Lung (tissue), 12 donors: ENCODE measurements around the gene AADACL4. TPM values are rescaled to one million over a fixed set of nuclear protein-coding genes. Genes with fewer than 3 reads are reported as not detected.

Experiments
- ATAC-seq: fragments of 200-7000 bp; cut with Tn5 transposase; one replicate; pipeline ENCODE4 v1.9.1; 2020; ENCODE audit warnings: moderate number of reproducible peaks; ENCODE audit not compliant: insufficient read depth, low FRiP score
- DNase-seq, 3 donors: peaks; one replicate each; pipeline ENCODE4 v3.0.0-alpha.2; 2013 to 2017
- H3K27ac ChIP-seq, 2 donors: one replicate each; pipeline ENCODE4 v1.5.1; 2013; ENCODE audit warnings: mild to moderate bottlenecking in 2 of 2, moderate library complexity in 2 of 2, control low read depth in 1 of 2, inconsistent platforms in 1 of 2, low read depth in 1 of 2, low read length in 1 of 2
- H3K27me3 ChIP-seq, 3 donors: one replicate each; pipeline ENCODE4 v1.5.1; 2013; ENCODE audit warnings: low read length in 2 of 3; ENCODE audit not compliant: control insufficient read depth in 3 of 3, insufficient read depth in 3 of 3
- H3K36me3 ChIP-seq, 4 donors: one replicate each; pipeline ENCODE4 v1.5.1; 2013; ENCODE audit warnings: low read length in 4 of 4, mild to moderate bottlenecking in 1 of 4, moderate library complexity in 1 of 4; ENCODE audit not compliant: control insufficient read depth in 4 of 4, insufficient read depth in 4 of 4
- H3K4me1 ChIP-seq, 5 donors: one replicate each; pipeline ENCODE4 v1.5.1; 2013; ENCODE audit warnings: low read length in 5 of 5, mild to moderate bottlenecking in 2 of 5, moderate library complexity in 1 of 5; ENCODE audit not compliant: control insufficient read depth in 5 of 5, insufficient read depth in 5 of 5
- H3K4me3 ChIP-seq: one replicate; pipeline ENCODE4 v1.5.1; 2013; ENCODE audit warnings: mild to moderate bottlenecking, control low read depth, moderate library complexity
- H3K9ac ChIP-seq, 2 donors: one replicate each; pipeline ENCODE4 v1.5.1; 2013; ENCODE audit warnings: low read length in 2 of 2, control low read depth in 1 of 2; ENCODE audit not compliant: insufficient read depth in 1 of 2
- H3K9me3 ChIP-seq, 4 donors: one replicate each; pipeline ENCODE4 v1.5.1; 2013; ENCODE audit warnings: low read length in 3 of 4, mild to moderate bottlenecking in 1 of 4, moderate library complexity in 1 of 4; ENCODE audit not compliant: control insufficient read depth in 4 of 4, insufficient read depth in 3 of 4
- WGBS, 2 donors: extraction: QIAGEN DNeasy Blood & Tissue Kit; methylation state at CpG; one replicate each; pipeline ENCODE4 v1.1.7; 2013; 5-methylcytosine and 5-hydroxymethylcytosine counted together
- polyA plus RNA-seq, 2 donors: library from polyadenylated mRNA; stranded (reverse); fragments of 200-250 nt; gene quantifications; one replicate each; pipeline ENCODE4 v1.2.1, GENCODE V29; 2013
- total RNA-seq, 2 donors: library from RNA; depleted of rRNA in 1 of 2; stranded (reverse); fragments of >200 nt in 1 of 2; gene quantifications; one replicate each; pipeline ENCODE4 v1.2.1, GENCODE V29; 2014 to 2021
- TF ChIP-seq, protein P1 (sequence below): IDR thresholded peaks from 2 replicates; pipeline ENCODE4 v1.5.1; 2012; ENCODE audit warnings: mild to moderate bottlenecking; ENCODE audit errors: control extremely low read depth, extremely low read depth
- donor health status: control.
- donor health status: control.
- donor health status: Bipolar disorder and iron deficiency.
- donor health status: healthy.
- donor health status: DM: yes; HTN: yes; CAD: no.

Gene AADACL4
- total and polyA plus RNA-seq, 4 donors: not detected

DNA sequence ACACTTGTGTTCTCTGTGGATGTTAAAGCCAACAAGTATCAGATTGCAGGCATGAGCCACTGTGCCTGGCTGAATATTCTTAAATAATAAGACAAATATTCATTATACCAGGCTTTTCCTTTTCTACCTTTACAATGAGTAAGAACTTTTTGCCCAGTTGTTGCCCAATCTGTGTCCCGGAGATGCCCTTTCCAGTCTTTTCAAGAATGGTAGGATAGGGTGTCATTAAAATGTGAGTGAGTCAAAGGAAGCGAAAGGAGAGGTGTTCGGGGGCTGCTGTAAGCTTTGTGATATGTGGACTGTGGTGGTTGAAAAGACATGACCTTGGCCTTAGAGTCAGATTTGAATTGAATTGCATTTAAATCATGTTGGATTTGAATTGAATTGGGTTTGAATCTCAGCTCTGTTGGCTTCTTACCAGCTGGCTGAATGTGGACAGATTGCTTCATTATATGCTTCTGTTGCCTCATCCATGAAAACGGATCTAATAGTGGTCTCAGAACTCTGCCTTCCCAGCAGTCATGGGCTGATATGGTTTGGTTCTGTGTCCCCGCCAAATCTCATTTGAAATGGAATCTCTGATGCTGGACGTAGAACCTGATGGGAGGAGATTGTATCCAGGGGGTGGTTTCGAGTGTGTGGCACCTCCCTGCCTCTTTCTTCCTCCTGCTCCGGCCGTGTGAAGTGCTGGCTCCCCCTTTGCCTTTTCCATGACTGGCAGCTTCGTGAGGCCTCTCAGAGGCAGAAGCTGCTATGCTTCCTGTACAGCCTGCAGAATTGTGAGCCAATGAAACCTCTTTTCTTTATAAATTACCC lies 49.3 kb downstream of the AADACL4 start:
- TF ChIP-seq, protein P1, sequence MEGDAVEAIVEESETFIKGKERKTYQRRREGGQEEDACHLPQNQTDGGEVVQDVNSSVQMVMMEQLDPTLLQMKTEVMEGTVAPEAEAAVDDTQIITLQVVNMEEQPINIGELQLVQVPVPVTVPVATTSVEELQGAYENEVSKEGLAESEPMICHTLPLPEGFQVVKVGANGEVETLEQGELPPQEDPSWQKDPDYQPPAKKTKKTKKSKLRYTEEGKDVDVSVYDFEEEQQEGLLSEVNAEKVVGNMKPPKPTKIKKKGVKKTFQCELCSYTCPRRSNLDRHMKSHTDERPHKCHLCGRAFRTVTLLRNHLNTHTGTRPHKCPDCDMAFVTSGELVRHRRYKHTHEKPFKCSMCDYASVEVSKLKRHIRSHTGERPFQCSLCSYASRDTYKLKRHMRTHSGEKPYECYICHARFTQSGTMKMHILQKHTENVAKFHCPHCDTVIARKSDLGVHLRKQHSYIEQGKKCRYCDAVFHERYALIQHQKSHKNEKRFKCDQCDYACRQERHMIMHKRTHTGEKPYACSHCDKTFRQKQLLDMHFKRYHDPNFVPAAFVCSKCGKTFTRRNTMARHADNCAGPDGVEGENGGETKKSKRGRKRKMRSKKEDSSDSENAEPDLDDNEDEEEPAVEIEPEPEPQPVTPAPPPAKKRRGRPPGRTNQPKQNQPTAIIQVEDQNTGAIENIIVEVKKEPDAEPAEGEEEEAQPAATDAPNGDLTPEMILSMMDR: no peak
- Histone ChIP-seq H3K27ac (no peak overlapping the region), H3K4me3 (no peak overlapping the region), H3K4me1 (no peaks in the 10 kb centered on the region), H3K9me3 (no peaks in the 10 kb centered on the region), H3K36me3 (no peaks in the 10 kb centered on the region), H3K27me3 (no peaks in the 10 kb centered on the region), H3K9ac (no peak overlapping the region)
- DNase-seq (peak; percentile 44 to 90 (median 77)), ATAC-seq (no peak)
- WGBS, 2 donors: 54 to 59% methylated on average over 10 of the region's 10 CpGs

DNA sequence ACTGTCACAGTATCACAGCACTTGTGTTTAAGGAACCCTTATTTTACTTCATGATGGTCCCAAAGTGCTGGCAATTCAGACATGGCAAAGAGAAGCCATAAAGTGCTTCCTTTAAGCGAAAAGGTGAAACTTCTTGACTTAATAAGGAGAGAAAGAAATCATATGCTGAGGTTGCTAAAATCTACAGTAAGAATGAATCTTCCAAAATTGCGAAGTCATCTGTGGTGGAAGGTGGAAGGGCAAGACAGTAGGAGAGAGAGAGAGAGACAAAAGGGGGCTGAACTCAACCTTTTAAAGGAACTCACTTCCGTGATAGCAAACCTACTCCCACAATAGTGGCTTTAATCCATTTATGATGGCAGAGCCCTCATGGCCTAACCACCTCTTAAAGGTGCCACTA lies 52.8 kb downstream of the AADACL4 start:
- no peak overlapping the region for H3K4me3 ChIP-seq
- no peaks in the 10 kb centered on the region for H3K4me1 ChIP-seq
- DNase-seq: no peak
- TF ChIP-seq, protein P1: no peak
- no peak overlapping the region for H3K9ac ChIP-seq
- peaks cover 0 to 2% (median 0%) of the 10 kb centered on the region in 4 donors for H3K9me3 ChIP-seq
- H3K27ac ChIP-seq: no peak overlapping the region
- no peak for ATAC-seq
- H3K36me3 ChIP-seq: no peaks in the 10 kb centered on the region
- 91 to 92% methylated on average over 3 of the region's 3 CpGs for WGBS, 2 donors
- H3K27me3 ChIP-seq: no peaks in the 10 kb centered on the region

DNA sequence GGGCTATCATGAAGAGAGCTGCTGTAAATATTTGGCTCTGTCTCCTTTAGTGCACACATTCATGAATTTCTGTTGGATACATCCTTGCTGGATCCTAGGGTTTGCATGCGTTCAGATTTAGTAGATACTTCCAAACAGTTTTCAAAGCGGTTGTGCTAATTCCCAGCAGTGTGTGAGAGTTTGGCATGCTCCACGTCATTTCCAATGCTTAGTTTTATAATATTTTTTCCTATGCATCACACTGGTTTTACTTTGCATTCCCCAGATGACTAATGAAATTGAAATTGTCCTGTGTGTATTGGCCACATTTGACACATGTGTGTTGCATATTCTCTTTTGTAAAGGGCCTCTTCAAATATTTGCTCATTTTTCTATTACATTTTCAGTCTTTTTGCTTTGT lies 53.5 kb downstream of the AADACL4 start:
- 91 to 92% methylated on average over 3 of the region's 3 CpGs for WGBS, 2 donors
- TF ChIP-seq, protein P1: no peak
- Histone ChIP-seq H3K4me3 (no peak overlapping the region), H3K27me3 (no peaks in the 10 kb centered on the region), H3K4me1 (no peaks in the 10 kb centered on the region), H3K9ac (no peak overlapping the region), H3K9me3 (peaks cover 0 to 4% (median 0%) of the 10 kb centered on the region in 4 donors), H3K27ac (no peak overlapping the region), H3K36me3 (no peaks in the 10 kb centered on the region)
- ATAC-seq (no peak), DNase-seq (no peak)
